ENCODE results near the gene NKD1.

The NKD1 gene

GRCh38 chr16:50697421-50697715 is 149.2 kb downstream of the NKD1 start:
- no peak for DNase-seq

GRCh38 chr16:50697881-50698767 is 149.9 kb downstream of the NKD1 start:
- no peak for DNase-seq
